Esophagus squamous epithelium (tissue), 5 donors: ENCODE measurements around the gene MEGF6. TPM values are rescaled to one million over a fixed set of nuclear protein-coding genes. Genes with fewer than 3 reads are reported as not detected.
"Not testable (repeated sequence)": the region's sequence is repeated elsewhere in the genome, so short reads cannot be mapped to it uniquely, and the experiment has no call there.

Experiments
- DNase-seq: peaks from one replicate; lab custom pipeline; 2025; lab: John Stamatoyannopoulos, UW
- H3K27ac ChIP-seq, 4 donors: fragments of 200-600 bp; sonication (generic); one replicate each; pipeline ENCODE4 v1.5.1; 2016 to 2019; ENCODE audit warnings: mild to moderate bottlenecking in 1 of 4
- H3K27me3 ChIP-seq, 4 donors: fragments of 200-600 bp; sonication (generic); 1 replicate in 3 of 4; 2 replicates in 1 of 4; pipeline versions ENCODE4 v1.5.1 to v1.6.0; 2017 to 2021; ENCODE audit warnings: antibody characterized with exemption in 1 of 4
- H3K36me3 ChIP-seq, 3 donors: fragments of 200-600 bp; sonication (generic); one replicate each; pipeline ENCODE4 v1.5.1; 2016 to 2019
- H3K4me1 ChIP-seq, 3 donors: fragments of 200-600 bp; sonication (generic); one replicate each; pipeline ENCODE4 v1.5.1; 2017 to 2019
- H3K4me3 ChIP-seq, 4 donors: fragments of 200-600 bp; sonication (generic); 1 replicate in 3 of 4; 2 replicates in 1 of 4; pipeline ENCODE4 v1.5.1; 2016 to 2019; ENCODE audit warnings: mild to moderate bottlenecking in 2 of 4, moderate library complexity in 1 of 4
- H3K9me3 ChIP-seq, 3 donors: fragments of 200-600 bp; sonication (generic); one replicate each; pipeline ENCODE4 v1.5.1; 2016 to 2019
- CTCF ChIP-seq, 6 experiments: fragments of 450-650 bp in 4 of 6; fragments of 200-600 bp in 2 of 6; sonication (generic) in 2 of 6; IDR thresholded peaks; one replicate each; pipeline ENCODE4 v1.5.1; 2016 to 2019; ENCODE audit warnings: antibody characterized with exemption in 6 of 6, mild to moderate bottlenecking in 4 of 6, moderate library complexity in 4 of 6
- POLR2A ChIP-seq, 4 donors: fragments of 450-650 bp; IDR thresholded peaks; one replicate each; pipeline ENCODE4 v1.6.1; 2017; ENCODE audit warnings: antibody characterized with exemption in 4 of 4, mild to moderate bottlenecking in 4 of 4, moderate library complexity in 3 of 4
- WGBS, 2 donors: methylation state at CpG; one replicate each; pipeline ENCODE4 v1.1.5; 2018; 5-methylcytosine and 5-hydroxymethylcytosine counted together
- intact Hi-C: fragments of 100-400 bp; cut with DNase I; formaldehyde crosslinking; loops from one replicate; pipeline ENCODE4 v1.15.0; 2022
- total RNA-seq, 4 donors: library from RNA; depleted of rRNA; stranded (reverse); fragments of >200 nt; gene quantifications; one replicate each; pipeline ENCODE4 v1.1.0, GENCODE V29; 2016
- donor health status: DM: yes; HTN: yes; CAD: no.

MEGF6 gene
- total RNA-seq, 4 donors from 2014 or later, result 8.8 to 27.1 (median 16.8) TPM

GRCh38 chr1:3577711-3578432 is 33.4 kb downstream of the MEGF6 start:
- no peak for TF ChIP-seq CTCF (IDR thresholded peaks at IDR 0.05)
- no peak for TF ChIP-seq POLR2A (IDR thresholded peaks at IDR 0.05)
- Histone ChIP-seq H3K27me3 (peaks cover 0 to 42% (median 0%) of the 10 kb centered on the region in 4 donors), H3K4me1 (peaks cover 0 to 16% (median 0%) of the 10 kb centered on the region in 3 donors), H3K36me3 (no peaks in the 10 kb centered on the region), H3K27ac (no peak overlapping the region), H3K9me3 (no peaks in the 10 kb centered on the region), H3K4me3 (no peak overlapping the region)
- DNase-seq, result no peak
- WGBS, 2 donors, result 55 to 63% methylated on average over 4 to 5 of the region's 27 CpGs
- intact Hi-C loops, result no loop called here

- 100% methylated on average over 1 of the region's 7 CpGs; no CpG with 5 or more reads in 1 of the 2 donors for WGBS, 2 donors
- intact Hi-C loops, result no loop called here
These were observed 34.0 kb downstream of the MEGF6 start for GRCh38 chr1:3577300-3577699.

GRCh38 chr1:3575993-3576392 is 35.3 kb downstream of the MEGF6 start:
- TF ChIP-seq CTCF (IDR thresholded peaks at IDR 0.05) (no peak), POLR2A (IDR thresholded peaks at IDR 0.05) (no peak)
- no peak overlapping the region for H3K27ac ChIP-seq
- H3K36me3 ChIP-seq, result no peaks in the 10 kb centered on the region
- H3K27me3 ChIP-seq, result peaks cover 0 to 28% (median 0%) of the 10 kb centered on the region in 4 donors
- WGBS, 2 donors, result 73 to 79% methylated on average over 5 to 8 of the region's 15 CpGs
- intact Hi-C loops, result no loop called here
- H3K4me3 ChIP-seq, result no peak overlapping the region
- peaks cover 0 to 16% (median 0%) of the 10 kb centered on the region in 3 donors for H3K4me1 ChIP-seq
- H3K9me3 ChIP-seq, result no peaks in the 10 kb centered on the region
- DNase-seq, result no peak

More at GRCh38 chr1:3577300-3577699, 34.0 kb downstream of the MEGF6 start:
- no peak overlapping the region for H3K27ac ChIP-seq
- H3K36me3 ChIP-seq, result no peaks in the 10 kb centered on the region
- TF ChIP-seq CTCF (IDR thresholded peaks at IDR 0.05) (no peak), POLR2A (IDR thresholded peaks at IDR 0.05) (no peak)
- H3K4me3 ChIP-seq, result no peak overlapping the region
- peaks cover 0 to 16% (median 0%) of the 10 kb centered on the region in 3 donors for H3K4me1 ChIP-seq
- no peaks in the 10 kb centered on the region for H3K9me3 ChIP-seq
- DNase-seq, result no peak
- H3K27me3 ChIP-seq, result peaks cover 0 to 36% (median 0%) of the 10 kb centered on the region in 4 donors

GRCh38 chr1:3575515-3575914 is 35.8 kb downstream of the MEGF6 start:
- WGBS, 2 donors, result 70 to 83% methylated on average over 5 to 6 of the region's 6 CpGs
- intact Hi-C loops, DNase-seq, H3K36me3 ChIP-seq, H3K9me3 ChIP-seq, H3K4me3 ChIP-seq, H3K27ac ChIP-seq: not testable (repeated sequence)
- peaks cover 0 to 16% (median 0%) of the 10 kb centered on the region in 3 donors for H3K4me1 ChIP-seq
- H3K27me3 ChIP-seq, result peaks cover 0 to 25% (median 0%) of the 10 kb centered on the region in 4 donors

GRCh38 chr1:3573500-3573899 is 37.8 kb downstream of the MEGF6 start:
- Histone ChIP-seq H3K27me3 (peaks cover 0 to 13% (median 0%) of the 10 kb centered on the region in 4 donors), H3K4me1 (peaks cover 0 to 16% (median 0%) of the 10 kb centered on the region in 3 donors), H3K9me3 (no peaks in the 10 kb centered on the region), H3K27ac (no peak overlapping the region), H3K4me3 (no peak overlapping the region), H3K36me3 (no peaks in the 10 kb centered on the region)
- intact Hi-C loops, result no loop called here
- TF ChIP-seq CTCF (IDR thresholded peaks at IDR 0.05), result no peak
- TF ChIP-seq POLR2A (IDR thresholded peaks at IDR 0.05), result no peak
- no peak for DNase-seq
- 67% methylated on average over 9 of the region's 9 CpGs; no CpG with 5 or more reads in 1 of the 2 donors for WGBS, 2 donors

- H3K4me3 ChIP-seq, intact Hi-C loops, H3K36me3 ChIP-seq, H3K9me3 ChIP-seq, H3K4me1 ChIP-seq, H3K27me3 ChIP-seq, DNase-seq, H3K27ac ChIP-seq: not testable (repeated sequence)
- WGBS, 2 donors, result no CpG with 5 or more reads among the region's 1 CpG
These were observed 38.7 kb downstream of the MEGF6 start for GRCh38 chr1:3572638-3573037.
